Esophagus squamous epithelium (tissue), 5 donors: ENCODE data around the gene ACSL3. TPM values are rescaled to one million over a fixed set of nuclear protein-coding genes. Genes with fewer than 3 reads are reported as not detected.

Experiments
- DNase-seq: peaks from one replicate; lab custom pipeline; 2025; lab: John Stamatoyannopoulos, UW
- H3K27ac ChIP-seq, 4 donors: fragments of 200-600 bp; sonication (generic); one replicate each; pipeline ENCODE4 v1.5.1; 2016 to 2019; ENCODE audit warnings: mild to moderate bottlenecking in 1 of 4
- H3K27me3 ChIP-seq, 4 donors: fragments of 200-600 bp; sonication (generic); 1 replicate in 3 of 4; 2 replicates in 1 of 4; pipeline versions ENCODE4 v1.5.1 to v1.6.0; 2017 to 2021; ENCODE audit warnings: antibody characterized with exemption in 1 of 4
- H3K36me3 ChIP-seq, 3 donors: fragments of 200-600 bp; sonication (generic); one replicate each; pipeline ENCODE4 v1.5.1; 2016 to 2019
- H3K4me1 ChIP-seq, 3 donors: fragments of 200-600 bp; sonication (generic); one replicate each; pipeline ENCODE4 v1.5.1; 2017 to 2019
- H3K4me3 ChIP-seq, 4 donors: fragments of 200-600 bp; sonication (generic); 1 replicate in 3 of 4; 2 replicates in 1 of 4; pipeline ENCODE4 v1.5.1; 2016 to 2019; ENCODE audit warnings: mild to moderate bottlenecking in 2 of 4, moderate library complexity in 1 of 4
- H3K9me3 ChIP-seq, 3 donors: fragments of 200-600 bp; sonication (generic); one replicate each; pipeline ENCODE4 v1.5.1; 2016 to 2019
- POLR2A ChIP-seq, 4 donors: fragments of 450-650 bp; IDR thresholded peaks; one replicate each; pipeline ENCODE4 v1.6.1; 2017; ENCODE audit warnings: antibody characterized with exemption in 4 of 4, mild to moderate bottlenecking in 4 of 4, moderate library complexity in 3 of 4
- WGBS, 2 donors: methylation state at CpG; one replicate each; pipeline ENCODE4 v1.1.5; 2018; 5-methylcytosine and 5-hydroxymethylcytosine counted together
- intact Hi-C: fragments of 100-400 bp; cut with DNase I; formaldehyde crosslinking; loops from one replicate; pipeline ENCODE4 v1.15.0; 2022
- total RNA-seq, 4 donors: library from RNA; depleted of rRNA; stranded (reverse); fragments of >200 nt; gene quantifications; one replicate each; pipeline ENCODE4 v1.1.0, GENCODE V29; 2016
- TF ChIP-seq, protein P1 (sequence below), 6 experiments: fragments of 450-650 bp in 4 of 6; fragments of 200-600 bp in 2 of 6; sonication (generic) in 2 of 6; IDR thresholded peaks; one replicate each; pipeline ENCODE4 v1.5.1; 2016 to 2019; ENCODE audit warnings: antibody characterized with exemption in 6 of 6, mild to moderate bottlenecking in 4 of 6, moderate library complexity in 4 of 6
- donor health status: DM: yes; HTN: yes; CAD: no.

ACSL3 gene
- total RNA-seq, 4 donors from 2014 or later = 62.4 to 84.6 (median 76.6) TPM

- Histone ChIP-seq H3K4me1 (no peaks in the 10 kb centered on the region), H3K27ac (no peak overlapping the region), H3K4me3 (no peak overlapping the region), H3K36me3 (no peaks in the 10 kb centered on the region), H3K9me3 (no peaks in the 10 kb centered on the region), H3K27me3 (peaks cover 0 to 6% (median 0%) of the 10 kb centered on the region in 4 donors)
- no peak for TF ChIP-seq POLR2A (IDR thresholded peaks at IDR 0.05)
- TF ChIP-seq, protein P1, sequence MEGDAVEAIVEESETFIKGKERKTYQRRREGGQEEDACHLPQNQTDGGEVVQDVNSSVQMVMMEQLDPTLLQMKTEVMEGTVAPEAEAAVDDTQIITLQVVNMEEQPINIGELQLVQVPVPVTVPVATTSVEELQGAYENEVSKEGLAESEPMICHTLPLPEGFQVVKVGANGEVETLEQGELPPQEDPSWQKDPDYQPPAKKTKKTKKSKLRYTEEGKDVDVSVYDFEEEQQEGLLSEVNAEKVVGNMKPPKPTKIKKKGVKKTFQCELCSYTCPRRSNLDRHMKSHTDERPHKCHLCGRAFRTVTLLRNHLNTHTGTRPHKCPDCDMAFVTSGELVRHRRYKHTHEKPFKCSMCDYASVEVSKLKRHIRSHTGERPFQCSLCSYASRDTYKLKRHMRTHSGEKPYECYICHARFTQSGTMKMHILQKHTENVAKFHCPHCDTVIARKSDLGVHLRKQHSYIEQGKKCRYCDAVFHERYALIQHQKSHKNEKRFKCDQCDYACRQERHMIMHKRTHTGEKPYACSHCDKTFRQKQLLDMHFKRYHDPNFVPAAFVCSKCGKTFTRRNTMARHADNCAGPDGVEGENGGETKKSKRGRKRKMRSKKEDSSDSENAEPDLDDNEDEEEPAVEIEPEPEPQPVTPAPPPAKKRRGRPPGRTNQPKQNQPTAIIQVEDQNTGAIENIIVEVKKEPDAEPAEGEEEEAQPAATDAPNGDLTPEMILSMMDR (IDR thresholded peaks at IDR 0.05) = peak in 1 of 6 experiments; percentile 13
- no peak for DNase-seq
- intact Hi-C loops = no loop called here
- WGBS, 2 donors = 48 to 56% methylated on average over 4 of the region's 4 CpGs
Observed at GRCh38 chr2:222959358-222959757, 98.5 kb downstream of the ACSL3 start.

GRCh38 chr2:222960126-222960525 lies 99.3 kb downstream of the ACSL3 start:
- Histone ChIP-seq H3K4me1 (no peaks in the 10 kb centered on the region), H3K9me3 (no peaks in the 10 kb centered on the region), H3K4me3 (no peak overlapping the region), H3K36me3 (no peaks in the 10 kb centered on the region), H3K27ac (no peak overlapping the region), H3K27me3 (peaks cover 0 to 6% (median 0%) of the 10 kb centered on the region in 4 donors)
- 65 to 67% methylated on average over 6 of the region's 6 CpGs for WGBS, 2 donors
- intact Hi-C loops = no loop called here
- DNase-seq = no peak
- TF ChIP-seq, protein P1 (IDR thresholded peaks at IDR 0.05) = no peak
- no peak for TF ChIP-seq POLR2A (IDR thresholded peaks at IDR 0.05)

DNA sequence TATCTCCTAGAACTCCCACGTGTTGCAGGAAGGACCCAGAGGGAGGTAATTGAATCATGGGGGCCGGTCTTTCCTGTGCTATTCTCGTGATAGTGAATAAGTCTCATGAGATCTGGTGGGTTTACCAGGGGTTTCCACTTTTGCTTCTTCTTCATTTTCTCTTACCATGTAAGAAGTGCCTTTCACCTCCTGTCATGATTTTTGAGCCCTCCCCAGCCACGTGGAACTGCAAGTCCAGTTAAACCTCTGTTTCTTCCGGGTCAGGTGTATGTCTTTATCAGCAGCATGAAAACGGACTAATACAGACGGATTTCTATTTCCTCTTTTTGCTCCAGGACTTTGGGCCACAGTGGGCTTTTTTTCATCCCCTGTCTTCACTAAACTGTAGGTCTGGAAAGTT lies 102.8 kb downstream of the ACSL3 start:
- no peak for TF ChIP-seq POLR2A (IDR thresholded peaks at IDR 0.05)
- Histone ChIP-seq H3K4me3 (no peak overlapping the region), H3K27me3 (no peaks in the 10 kb centered on the region), H3K9me3 (no peaks in the 10 kb centered on the region), H3K27ac (no peak overlapping the region), H3K36me3 (no peaks in the 10 kb centered on the region), H3K4me1 (no peaks in the 10 kb centered on the region)
- WGBS, 2 donors = 79 to 85% methylated on average over 7 of the region's 7 CpGs
- no peak for DNase-seq
- intact Hi-C loops = no loop called here

- no peaks in the 10 kb centered on the region for H3K4me1 ChIP-seq
- no peak overlapping the region for H3K27ac ChIP-seq
- DNase-seq = no peak
- intact Hi-C loops = no loop called here
- TF ChIP-seq, protein P1 (IDR thresholded peaks at IDR 0.05) = no peak
- no peak overlapping the region for H3K4me3 ChIP-seq
- 72 to 79% methylated on average over 6 of the region's 11 CpGs for WGBS, 2 donors
- no peaks in the 10 kb centered on the region for H3K36me3 ChIP-seq
- H3K9me3 ChIP-seq = no peaks in the 10 kb centered on the region
- H3K27me3 ChIP-seq = no peaks in the 10 kb centered on the region
Observed at GRCh38 chr2:222964376-222965031, 103.7 kb downstream of the ACSL3 start.

- no peak overlapping the region for H3K27ac ChIP-seq
- no peak for DNase-seq
- H3K4me3 ChIP-seq = no peak overlapping the region
- no peaks in the 10 kb centered on the region for H3K27me3 ChIP-seq
- WGBS, 2 donors = 60% methylated on average over 1 of the region's 1 CpG; no CpG with 5 or more reads in 1 of the 2 donors
- H3K9me3 ChIP-seq = no peaks in the 10 kb centered on the region
- H3K4me1 ChIP-seq = no peaks in the 10 kb centered on the region
- TF ChIP-seq, protein P1 (IDR thresholded peaks at IDR 0.05) = no peak
- TF ChIP-seq POLR2A (IDR thresholded peaks at IDR 0.05) = no peak
- intact Hi-C loops = no loop called here
- H3K36me3 ChIP-seq = no peaks in the 10 kb centered on the region
Observed at GRCh38 chr2:222965555-222965954, 104.7 kb downstream of the ACSL3 start.
